DOHH2 (cell line): ENCODE data around the gene GLI1.

Experiments used
- CTCF ChIP-seq: fragments of 200-600 bp; sonication (generic); IDR thresholded peaks from one replicate; pipeline ENCODE4 v1.5.1; 2014; ENCODE audit warnings: antibody characterized with exemption, mild to moderate bottlenecking, low read depth, low read length; ENCODE audit not compliant: poor library complexity, severe bottlenecking
- EZH2phosphoT487 ChIP-seq: fragments of 200-600 bp; sonication (generic); IDR thresholded peaks from 2 replicates; pipeline ENCODE4 v1.6.1; 2017; ENCODE audit warnings: borderline replicate concordance, mild to moderate bottlenecking, antibody characterized with exemption, low read length, moderate library complexity, mixed read lengths

GRCh38 chr12:57516617-57517153 is 57.1 kb downstream of the GLI1 start:
- TF ChIP-seq EZH2phosphoT487 (no peak), CTCF (no peak)
